ENCODE measurements around the gene NEK1. TPM values are rescaled to one million over a fixed set of nuclear protein-coding genes. Genes with fewer than 3 reads are reported as not detected.

Gene NEK1
- total and polyA plus RNA-seq, 2 of the 8 experiments (the other 6 are each of a cell fraction or from before 2014, with no cell fraction given), result 3.9 to 11.7 TPM

DNA sequence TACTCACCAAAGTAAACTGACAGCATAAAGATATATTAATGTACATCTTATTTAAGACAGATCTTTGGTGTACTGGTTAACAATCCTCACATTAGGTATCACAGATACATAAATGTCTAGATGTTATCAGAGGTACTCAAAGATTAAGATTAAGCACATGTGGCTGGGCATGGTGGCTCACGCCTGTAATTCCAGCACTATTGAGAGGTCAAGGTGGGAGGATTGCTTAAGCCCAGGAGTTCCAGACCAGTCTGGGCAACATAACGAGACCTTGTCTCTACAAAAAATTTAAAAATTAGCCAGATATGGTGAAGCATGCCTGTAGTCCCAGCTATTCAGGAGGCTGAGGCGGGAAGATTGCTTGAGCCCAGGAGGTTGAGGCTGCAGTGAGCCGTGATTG is 195.9 kb downstream of the NEK1 start:
- H3K4me1 ChIP-seq (replicated peaks in 1 of 4; ENCODE audit: control insufficient read depth in 3 of 4, insufficient read depth in 4 of 4, low read length in 3 of 4), result no peaks in the 10 kb centered on the region; a peak in 1 of 7 replicates
- no peak overlapping the region for H3K23ac ChIP-seq (ENCODE audit: insufficient read length)
- H3K56ac ChIP-seq (replicated peaks; ENCODE audit: insufficient read length, low read depth, low read length), result no peak overlapping the region
- FAIRE-seq (no peak), DNase-seq (ENCODE audit: low read depth in 1 of 2, low spot score in 2 of 2) (no peak)
- no peak overlapping the region for H4K5ac ChIP-seq (ENCODE audit: insufficient read length, low read depth, low read length)
- H2BK5ac ChIP-seq (ENCODE audit: low read depth, low read length), result no peak overlapping the region
- H2BK12ac ChIP-seq (ENCODE audit: low read depth, low read length), result no peak overlapping the region
- no peak overlapping the region for H2BK20ac ChIP-seq (ENCODE audit: low read length)
- H3K18ac ChIP-seq (ENCODE audit: extremely low read depth, low read length), result no peak overlapping the region
- H2BK120ac ChIP-seq (replicated peaks; ENCODE audit: low read depth, low read length), result no peak overlapping the region
- no peak overlapping the region for H4K8ac ChIP-seq (ENCODE audit: extremely low read depth, insufficient read depth, low read length)
- WGBS, 2 experiments (ENCODE audit: extremely low coverage in 1 of 2, insufficient coverage in 1 of 2, insufficient read length in 1 of 2, insufficient replicate concordance in 2 of 2, low coverage in 1 of 2, low lambda C conversion rate in 2 of 2, missing lambda C conversion rate in 1 of 2), result 94% methylated on average over 4 of the region's 4 CpGs; no CpG with 5 or more reads in 1 of the 2 experiments
- H3K14ac ChIP-seq (ENCODE audit: insufficient read length), result no peak overlapping the region
- no peaks in the 10 kb centered on the region for H3K36me3 ChIP-seq (ENCODE audit: control insufficient read depth in 2 of 4, insufficient read depth in 4 of 4, low read length in 3 of 4)
- H4K91ac ChIP-seq (replicated peaks; ENCODE audit: insufficient read length, low read length), result no peak overlapping the region
- no peak overlapping the region for H3K4ac ChIP-seq (replicated peaks; ENCODE audit: insufficient read length, low read depth, low read length)
- ChIA-PET CTCF (ENCODE audit: partially characterized antibody) (interaction anchor here (0.7 kb wide), 1 partner anchor 391 kb away, joined by 3 read pairs; no protein-coding TSS in a partner anchor), POLR2A (ENCODE audit: partially characterized antibody) (no interaction called here)
- H2AK5ac ChIP-seq (ENCODE audit: low read depth, low read length), result no peak overlapping the region
- H3K79me1 ChIP-seq (ENCODE audit: low read depth, low read length), result no peaks in the 10 kb centered on the region
- H3K4me2 ChIP-seq (ENCODE audit: insufficient read depth in 1 of 2, low read depth in 2 of 2, low read length in 2 of 2), result no peak overlapping the region
- TF ChIP-seq TCF12 (IDR thresholded peaks at IDR 0.05; ENCODE audit: low read depth, low read length), result no peak
- no peak for TF ChIP-seq BCL11A (IDR thresholded peaks at IDR 0.05; ENCODE audit: low read depth in 2 of 2, low read length in 2 of 2)
- TF ChIP-seq JUND (IDR thresholded peaks at IDR 0.05; ENCODE audit: low read length), result no peak
- TF ChIP-seq KDM5A (IDR thresholded peaks at IDR 0.05; ENCODE audit: low read length), result no peak
- TF ChIP-seq, protein P1, sequence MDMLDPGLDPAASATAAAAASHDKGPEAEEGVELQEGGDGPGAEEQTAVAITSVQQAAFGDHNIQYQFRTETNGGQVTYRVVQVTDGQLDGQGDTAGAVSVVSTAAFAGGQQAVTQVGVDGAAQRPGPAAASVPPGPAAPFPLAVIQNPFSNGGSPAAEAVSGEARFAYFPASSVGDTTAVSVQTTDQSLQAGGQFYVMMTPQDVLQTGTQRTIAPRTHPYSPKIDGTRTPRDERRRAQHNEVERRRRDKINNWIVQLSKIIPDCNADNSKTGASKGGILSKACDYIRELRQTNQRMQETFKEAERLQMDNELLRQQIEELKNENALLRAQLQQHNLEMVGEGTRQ (IDR thresholded peaks at IDR 0.05; ENCODE audit: low read length), result no peak
- no peak for TF ChIP-seq MAFK (IDR thresholded peaks at IDR 0.05; ENCODE audit: low read depth, low read length)
- no peak for TF ChIP-seq EZH2 (IDR thresholded peaks at IDR 0.05; ENCODE audit: low read depth, low read length, severe bottlenecking)
- TF ChIP-seq KDM4A (IDR thresholded peaks at IDR 0.05; ENCODE audit: low read depth, low read length, severe bottlenecking), result no peak
- TF ChIP-seq HDAC2 (IDR thresholded peaks at IDR 0.05; ENCODE audit: borderline replicate concordance in 1 of 2, low read depth in 2 of 2, low read length in 2 of 2), result no peak
- TF ChIP-seq SP4 (IDR thresholded peaks at IDR 0.05; ENCODE audit: low read length), result no peak
- no peak for TF ChIP-seq TBP (IDR thresholded peaks at IDR 0.05; ENCODE audit: low read depth, low read length)
- no peak for TF ChIP-seq SAP30 (IDR thresholded peaks at IDR 0.05; ENCODE audit: insufficient read depth, insufficient replicate concordance, low read length)
- H2AFZ ChIP-seq (ENCODE audit: low read length), result no peak overlapping the region
- H4K20me1 ChIP-seq (replicated peaks in 1 of 2; ENCODE audit: control insufficient read depth in 1 of 2, insufficient read depth in 2 of 2, low read length in 2 of 2), result no peaks in the 10 kb centered on the region
- no peaks in the 10 kb centered on the region for H3K9me3 ChIP-seq (ENCODE audit: insufficient read depth in 2 of 2, low read depth in 1 of 2, low read length in 1 of 2)
- no peak overlapping the region for H3K9ac ChIP-seq (replicated peaks in 1 of 4; ENCODE audit: extremely low read depth in 1 of 4, low read depth in 3 of 4, low read length in 3 of 4)
- no peaks in the 10 kb centered on the region for H3K27me3 ChIP-seq (replicated peaks in 1 of 4; ENCODE audit: control insufficient read depth in 3 of 4, extremely low read depth in 1 of 4, insufficient read depth in 3 of 4, low read length in 3 of 4)
- H3K4me3 ChIP-seq (ENCODE audit: extremely low read depth in 1 of 4, insufficient read depth in 2 of 4, low read depth in 3 of 4, low read length in 4 of 4), result no peak overlapping the region
- H3K27ac ChIP-seq (ENCODE audit: low read depth, low read length), result no peak overlapping the region
- no peaks in the 10 kb centered on the region for H3K79me2 ChIP-seq (ENCODE audit: control insufficient read depth in 1 of 2, insufficient read depth in 2 of 2, low read length in 2 of 2)
- H2BK15ac ChIP-seq (ENCODE audit: low read length), result no peak overlapping the region
- H3K23me2 ChIP-seq (ENCODE audit: low read depth, low read length), result no peaks in the 10 kb centered on the region
